GM18868 (cell line): ENCODE data around the gene GAPT.

ENCODE experiments used
- ATAC-seq: cut with Tn5 transposase; IDR thresholded peaks from one replicate; pipeline ENCODE4 v1.9.1; 2021; ENCODE audit warnings: mild to moderate bottlenecking, moderate library complexity; ENCODE audit not compliant: unreplicated experiment

The GAPT gene

DNA sequence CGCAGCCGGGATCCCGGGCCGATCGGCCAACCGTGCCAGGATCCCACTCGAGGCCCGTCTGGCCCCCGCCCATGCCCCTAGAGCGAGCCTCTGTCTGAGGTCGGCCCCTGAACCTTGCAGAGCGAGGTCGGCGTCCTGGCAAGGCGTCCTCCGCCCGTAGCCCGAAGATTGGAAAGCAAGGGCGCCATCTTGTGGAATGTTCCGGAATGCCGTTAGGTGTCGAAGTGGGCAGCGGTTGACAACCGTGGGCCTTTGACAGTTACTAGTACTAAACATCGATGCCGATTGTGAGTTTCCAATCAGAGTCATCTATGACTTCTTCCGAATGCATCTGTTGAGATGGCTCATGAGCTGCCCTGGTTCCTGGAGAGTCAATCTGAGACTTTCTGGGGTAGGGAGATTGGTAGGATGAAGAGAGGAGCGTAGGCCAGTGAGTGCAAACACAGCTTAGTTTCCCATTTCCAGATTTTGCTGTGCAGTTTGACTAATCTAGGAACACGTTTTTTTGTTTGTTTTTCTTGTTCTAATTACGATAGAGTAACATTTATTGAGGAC is 30.4 kb upstream of the GAPT start:
- ATAC-seq, result peak; percentile 82

GRCh38 chr5:58462154-58462553 is 29.1 kb upstream of the GAPT start:
- ATAC-seq, result no peak

GRCh38 chr5:58462623-58463230 is 28.5 kb upstream of the GAPT start:
- peak; percentile 6 for ATAC-seq

DNA sequence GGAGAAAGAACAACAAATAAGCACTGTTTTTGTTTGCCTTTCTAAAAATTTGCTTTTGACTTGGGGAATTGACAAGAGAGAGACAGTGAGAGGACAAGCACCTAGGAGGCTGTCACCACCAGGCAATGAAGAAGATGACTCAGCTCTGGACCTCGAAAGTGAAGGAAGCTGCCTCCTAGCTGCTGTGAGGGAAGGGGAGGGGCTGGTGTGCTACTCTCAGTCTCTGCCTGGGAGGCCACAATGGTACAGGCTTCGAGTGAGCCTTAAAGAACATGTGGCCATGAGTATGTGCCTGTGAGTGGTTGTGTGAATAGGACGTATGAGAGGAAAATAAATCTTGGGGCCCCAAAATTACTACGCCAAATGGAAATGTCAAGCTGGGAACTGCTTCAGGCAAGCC is 24.3 kb upstream of the GAPT start:
- ATAC-seq, result peak; percentile 100

GRCh38 chr5:58469896-58470295 is 21.3 kb upstream of the GAPT start:
- ATAC-seq, result no peak

- no peak for ATAC-seq
These were observed 15.8 kb upstream of the GAPT start for GRCh38 chr5:58475404-58475803.

DNA sequence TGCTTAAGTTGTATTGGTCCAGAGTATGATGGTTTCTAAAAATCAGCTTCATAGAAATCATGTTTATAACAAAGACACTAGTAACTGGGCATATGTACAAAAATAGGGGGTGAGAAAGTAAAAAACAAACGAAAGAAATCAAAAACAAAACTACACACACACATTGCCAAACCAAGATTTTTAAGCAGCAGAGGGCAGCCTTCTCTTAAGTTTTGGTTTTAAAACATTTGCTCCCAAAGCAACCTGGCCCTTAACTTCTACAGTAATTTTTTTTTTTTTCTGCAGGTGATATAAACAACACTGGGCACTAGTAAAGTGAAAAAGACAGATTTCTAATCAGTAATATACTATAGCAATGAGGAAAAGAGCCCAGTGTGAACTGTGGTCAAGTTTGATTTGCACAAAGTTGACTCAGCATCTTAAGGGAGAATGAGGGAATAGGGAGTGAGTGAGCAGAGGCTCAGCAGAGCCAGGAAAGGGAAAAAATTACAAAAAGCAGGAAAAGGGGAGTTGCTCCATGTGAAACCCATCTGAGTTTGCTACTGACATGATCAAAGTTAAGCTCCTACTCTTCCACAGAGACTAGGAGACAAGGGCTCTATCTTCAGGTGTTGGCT is 13.4 kb upstream of the GAPT start:
- ATAC-seq, result no peak

- ATAC-seq, result no peak
These were observed 10.1 kb upstream of the GAPT start for GRCh38 chr5:58481066-58481676.

GRCh38 chr5:58481828-58482227 is 9.4 kb upstream of the GAPT start:
- no peak for ATAC-seq

DNA sequence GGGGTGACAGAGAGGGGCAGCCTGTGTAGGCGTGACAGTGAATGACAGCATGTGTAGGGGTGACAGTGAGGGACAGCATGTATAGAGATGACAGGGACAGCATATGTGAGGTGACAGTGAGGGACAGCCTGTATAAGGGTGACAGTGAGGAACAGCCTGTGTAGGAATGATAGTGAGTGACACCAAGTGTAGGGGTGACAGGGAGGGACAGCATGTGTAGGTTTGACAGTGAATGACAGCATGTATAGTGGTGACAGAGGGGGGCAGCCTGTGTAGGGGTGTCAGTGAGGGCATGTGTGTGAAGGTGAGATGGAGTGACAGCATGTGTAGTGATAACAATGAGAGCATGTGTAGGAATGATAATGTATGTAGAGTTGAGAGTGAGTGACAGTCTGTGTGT is 8.7 kb upstream of the GAPT start:
- no peak for ATAC-seq

DNA sequence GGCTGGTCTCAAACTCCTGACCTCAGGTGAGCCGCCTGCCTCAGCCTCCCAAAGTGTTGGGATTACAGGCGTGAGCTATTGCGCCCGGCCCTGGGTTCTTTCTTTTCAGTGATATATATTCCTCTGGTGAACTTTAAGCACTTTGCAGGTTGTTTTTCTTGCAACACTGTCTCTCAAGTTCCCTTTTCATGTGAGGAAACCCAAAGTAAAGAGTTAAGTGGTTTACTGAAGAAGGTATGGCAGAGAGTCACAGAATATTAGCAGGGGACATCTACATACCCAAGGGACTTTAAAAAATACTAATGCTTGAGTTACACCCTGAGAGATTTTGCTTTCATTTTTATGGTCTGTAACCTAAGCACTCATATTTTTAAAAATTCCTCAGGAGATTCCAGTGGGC is 6.7 kb upstream of the GAPT start:
- ATAC-seq, result no peak

GRCh38 chr5:58486290-58486689 is 4.9 kb upstream of the GAPT start:
- ATAC-seq, result no peak

DNA sequence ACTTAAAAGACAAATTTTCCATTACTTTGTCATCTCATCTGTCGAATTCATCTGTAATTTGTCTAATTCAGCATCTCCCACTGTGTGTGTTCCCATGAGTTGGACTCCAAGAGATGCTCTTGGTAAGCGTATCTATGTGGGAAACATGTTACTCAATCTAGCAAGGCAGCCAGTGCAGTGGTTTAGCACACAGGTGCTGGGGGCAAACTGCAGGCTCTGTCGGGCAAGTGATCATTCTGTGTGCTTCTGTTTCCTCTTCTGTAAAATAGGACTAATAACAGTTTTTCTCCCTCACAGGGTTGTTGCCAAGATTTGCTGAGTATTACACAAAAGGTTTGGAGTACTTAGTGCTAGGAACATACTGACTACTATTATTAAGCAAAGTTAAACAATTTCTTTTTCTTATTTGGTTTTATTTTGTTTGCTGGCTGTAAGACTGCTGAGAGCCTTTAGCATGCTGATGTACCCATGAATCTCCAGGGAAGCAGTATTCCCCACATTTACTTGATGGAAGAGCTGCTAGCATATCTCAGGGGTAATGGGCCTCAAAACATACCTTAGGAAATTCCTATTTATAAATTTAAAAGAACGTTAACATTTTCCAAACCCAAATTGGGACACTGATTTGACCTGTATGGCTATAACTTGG is 709 bp upstream of the GAPT start:
- peak; percentile 57 for ATAC-seq

- ATAC-seq, result no peak
These were observed 1.9 kb downstream of the GAPT start for GRCh38 chr5:58493141-58493540.

GRCh38 chr5:58496488-58496887 is 5.3 kb downstream of the GAPT start:
- no peak for ATAC-seq

DNA sequence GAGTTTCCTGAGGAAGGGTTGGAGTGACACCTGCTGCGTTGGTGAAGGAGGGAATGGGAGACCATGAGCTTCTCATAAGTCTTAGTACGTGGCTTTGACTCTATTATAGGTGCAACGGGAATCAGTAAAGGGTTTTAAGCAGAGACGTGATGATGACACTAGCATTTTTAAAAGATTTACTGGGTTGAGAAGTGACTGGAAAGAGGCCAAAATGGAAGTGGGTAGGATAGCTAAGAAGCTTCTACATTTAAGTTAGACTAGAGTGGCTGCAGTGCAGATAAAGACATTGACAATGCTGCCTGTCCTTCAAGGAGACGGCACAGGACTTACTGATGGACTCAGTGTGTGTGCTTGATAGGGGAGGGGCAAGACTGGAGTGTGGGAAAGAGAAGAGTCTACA is 6.2 kb downstream of the GAPT start:
- no peak for ATAC-seq

- no peak for ATAC-seq
These were observed 6.7 kb downstream of the GAPT start for GRCh38 chr5:58497921-58498320.

DNA sequence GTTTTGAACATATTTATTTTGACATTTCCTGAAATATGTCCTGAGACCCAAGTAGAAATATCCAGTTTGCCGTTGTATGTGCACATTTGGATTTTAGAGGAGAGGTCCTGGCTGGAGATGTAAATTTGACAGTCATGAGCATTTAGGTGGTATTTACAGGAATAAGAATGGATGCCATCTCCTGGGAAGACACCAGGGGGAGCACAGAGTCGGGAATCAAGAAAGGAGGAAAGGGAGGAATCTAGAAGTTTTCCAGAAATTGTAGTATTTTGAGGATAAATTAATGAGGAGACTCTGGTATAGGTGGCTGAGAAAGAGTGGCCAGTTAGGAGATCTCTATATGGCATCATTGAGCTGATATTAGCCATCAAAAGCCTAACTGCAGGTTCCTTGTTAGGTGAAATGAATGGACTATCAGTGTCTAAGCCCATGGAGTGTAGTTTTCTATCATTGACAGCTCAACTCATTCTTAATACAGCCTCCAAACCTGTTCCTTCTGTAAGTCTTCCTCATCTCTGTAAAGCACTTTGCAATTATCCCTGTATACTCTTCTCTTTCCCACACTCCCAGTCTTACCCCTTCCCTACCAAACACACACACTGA is 7.2 kb downstream of the GAPT start:
- no peak for ATAC-seq

- ATAC-seq, result no peak
These were observed 8.0 kb downstream of the GAPT start for GRCh38 chr5:58499231-58499630.

- ATAC-seq, result no peak
These were observed 8.7 kb downstream of the GAPT start for GRCh38 chr5:58499941-58500340.

GRCh38 chr5:58501778-58502417 is 10.7 kb downstream of the GAPT start:
- ATAC-seq, result no peak
